SJCRH30 (cell line): ENCODE data around the gene NSRP1. TPM values are rescaled to one million over a fixed set of nuclear protein-coding genes. Genes with fewer than 3 reads are reported as not detected.
"Not testable (repeated sequence)": the region's sequence is repeated elsewhere in the genome, so short reads cannot be mapped to it uniquely, and the experiment has no call there.

ENCODE experiments used
- DNase-seq, 2 experiments: peaks; one replicate each; pipeline ENCODE4 v3.0.0-alpha.2; 2015 to 2020
- H3K27ac ChIP-seq: fragments of 250-450 bp; sonication (Bioruptor Pico); 2 replicates; pipeline ENCODE4 v1.5.1; 2020; ENCODE audit warnings: mild to moderate bottlenecking, moderate library complexity
- H3K27me3 ChIP-seq: fragments of 250-450 bp; sonication (Bioruptor Pico); 2 replicates; pipeline ENCODE4 v1.5.1; 2020; ENCODE audit warnings: mild to moderate bottlenecking, moderate library complexity
- H3K36me3 ChIP-seq: fragments of 250-450 bp; sonication (Bioruptor Pico); 2 replicates; pipeline ENCODE4 v1.5.1; 2020; ENCODE audit warnings: mild to moderate bottlenecking, moderate library complexity
- H3K4me1 ChIP-seq: fragments of 250-450 bp; sonication (Bioruptor Pico); 2 replicates; pipeline ENCODE4 v1.5.1; 2020; ENCODE audit warnings: mild to moderate bottlenecking, moderate library complexity
- H3K4me3 ChIP-seq: fragments of 250-450 bp; sonication (Bioruptor Pico); 2 replicates; pipeline ENCODE4 v1.5.1; 2020; ENCODE audit warnings: mild to moderate bottlenecking, moderate library complexity
- H3K9me3 ChIP-seq: fragments of 250-450 bp; sonication (Bioruptor Pico); replicated peaks from 2 replicates; pipeline ENCODE4 v1.5.1; 2020; ENCODE audit warnings: mild to moderate bottlenecking, moderate library complexity
- total RNA-seq: library from RNA; depleted of rRNA; stranded (reverse); fragments of >200 nt; shearing (Covaris generic); gene quantifications from 2 replicates; pipeline ENCODE4 v1.2.3, GENCODE V29; 2014

The NSRP1 gene
- total RNA-seq, 1 experiment from 2014 or later = 27.3 TPM

- Histone ChIP-seq H3K27ac (no peak overlapping the region), H3K36me3 (peaks cover 30% of the 10 kb centered on the region), H3K9me3 (no peaks in the 10 kb centered on the region), H3K4me3 (no peak overlapping the region), H3K27me3 (no peaks in the 10 kb centered on the region), H3K4me1 (no peaks in the 10 kb centered on the region)
- DNase-seq = no peak
These were observed 71.8 kb downstream of the NSRP1 start for GRCh38 chr17:30188211-30188939.

DNA sequence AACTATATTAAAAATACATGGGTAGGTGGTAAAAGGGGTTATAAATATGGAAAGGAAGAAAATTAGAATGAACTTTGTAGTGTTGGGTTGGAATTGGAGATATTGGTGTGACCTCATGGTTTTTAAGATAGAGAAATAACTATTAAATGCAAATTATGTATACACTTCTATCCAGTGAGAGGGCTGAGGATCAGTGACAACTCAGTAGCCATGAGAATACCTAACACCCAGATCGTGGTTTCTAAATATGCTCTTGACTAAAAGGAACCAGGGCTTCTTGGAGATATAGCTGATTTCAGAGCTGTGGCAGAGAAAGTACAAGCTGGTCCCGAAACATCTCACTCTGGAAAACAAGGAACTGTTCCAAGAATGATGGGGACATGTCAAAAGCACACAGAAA is 74.5 kb downstream of the NSRP1 start:
- no peaks in the 10 kb centered on the region for H3K4me1 ChIP-seq
- no peak for DNase-seq
- peaks cover 9% of the 10 kb centered on the region; the same call in 1 of the 2 replicates for H3K36me3 ChIP-seq
- H3K27ac ChIP-seq = no peak overlapping the region
- H3K4me3 ChIP-seq = no peak overlapping the region
- no peaks in the 10 kb centered on the region; the same call in 1 of the 2 replicates for H3K9me3 ChIP-seq
- no peaks in the 10 kb centered on the region for H3K27me3 ChIP-seq

DNA sequence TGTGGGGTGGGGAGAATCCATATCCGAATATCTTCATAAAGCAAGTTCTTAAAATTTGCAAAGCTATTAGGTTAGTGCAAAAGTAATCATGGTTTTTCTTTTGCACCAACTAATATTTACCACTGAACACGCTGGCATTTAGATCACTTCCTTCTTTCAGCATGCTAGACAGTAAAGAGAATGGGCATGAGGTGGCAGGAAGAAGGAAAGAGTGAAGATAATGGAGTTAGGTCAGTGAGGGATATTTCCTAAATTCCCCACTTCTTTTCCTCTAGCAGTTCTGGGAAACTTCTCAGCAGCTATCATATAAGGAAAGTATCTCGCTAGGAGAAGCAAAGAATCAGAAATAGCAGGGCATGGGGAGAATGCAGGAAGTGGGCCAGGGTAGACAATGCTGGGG is 79.9 kb downstream of the NSRP1 start:
- Histone ChIP-seq H3K4me1 (no peaks in the 10 kb centered on the region), H3K4me3 (no peak overlapping the region), H3K9me3 (no peaks in the 10 kb centered on the region; the same call in 1 of the 2 replicates), H3K27ac (no peak overlapping the region), H3K36me3 (no peaks in the 10 kb centered on the region), H3K27me3 (no peaks in the 10 kb centered on the region)
- DNase-seq = no peak

- H3K36me3 ChIP-seq = no peaks in the 10 kb centered on the region
- H3K4me3 ChIP-seq = no peak overlapping the region
- H3K4me1 ChIP-seq = no peaks in the 10 kb centered on the region
- H3K9me3 ChIP-seq = no peaks in the 10 kb centered on the region; the same call in 1 of the 2 replicates
- H3K27me3 ChIP-seq = no peaks in the 10 kb centered on the region
- no peak for DNase-seq
- no peak overlapping the region for H3K27ac ChIP-seq
These were observed 80.8 kb downstream of the NSRP1 start for GRCh38 chr17:30197416-30197815.

DNA sequence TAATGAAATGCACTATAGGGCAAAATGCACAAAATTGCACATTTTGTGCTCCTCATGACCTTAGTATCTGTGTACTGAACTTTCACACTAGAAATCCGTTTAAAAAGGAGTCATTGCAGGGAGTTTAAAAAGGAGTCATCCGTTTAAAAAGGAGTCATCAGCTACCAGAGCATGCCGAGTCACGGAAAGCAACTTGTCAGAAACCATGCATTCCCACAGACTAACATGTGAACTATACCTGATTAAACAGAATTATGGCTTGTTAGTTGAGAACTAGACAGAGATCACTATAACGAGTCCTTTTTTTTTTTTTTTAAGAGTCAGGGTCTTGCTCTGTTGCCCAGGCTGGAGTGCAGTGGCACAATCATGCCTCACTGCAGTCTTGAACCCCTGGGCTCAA is 83.0 kb downstream of the NSRP1 start:
- no peaks in the 10 kb centered on the region; the same call in 1 of the 2 replicates for H3K9me3 ChIP-seq
- DNase-seq = no peak
- no peak overlapping the region for H3K27ac ChIP-seq
- H3K4me3 ChIP-seq = no peak overlapping the region
- no peaks in the 10 kb centered on the region for H3K27me3 ChIP-seq
- H3K4me1 ChIP-seq = no peaks in the 10 kb centered on the region
- no peaks in the 10 kb centered on the region for H3K36me3 ChIP-seq

DNA sequence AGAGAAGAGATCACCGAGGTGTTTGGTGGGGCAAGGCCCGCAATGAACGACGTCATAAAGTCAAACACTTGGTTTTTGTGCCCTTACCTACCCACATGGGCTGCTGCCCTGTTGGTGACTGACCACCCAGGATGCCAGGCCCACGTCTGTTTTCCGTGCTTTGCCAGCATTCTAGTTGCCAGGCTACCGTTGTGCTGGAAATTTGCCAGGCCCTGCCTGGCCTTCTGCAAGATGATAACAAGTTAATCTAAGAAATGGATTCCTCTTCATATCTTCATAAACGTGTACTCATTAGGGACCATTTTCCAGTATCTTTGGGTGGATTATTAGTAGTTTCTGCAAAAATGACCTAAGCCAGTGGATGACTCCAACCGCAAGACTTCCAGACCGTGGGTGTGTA is 83.5 kb downstream of the NSRP1 start:
- DNase-seq = no peak
- H3K36me3 ChIP-seq = no peaks in the 10 kb centered on the region
- H3K4me1 ChIP-seq = no peaks in the 10 kb centered on the region
- H3K27me3 ChIP-seq = no peaks in the 10 kb centered on the region
- H3K9me3 ChIP-seq = no peaks in the 10 kb centered on the region
- H3K27ac ChIP-seq = no peak overlapping the region
- H3K4me3 ChIP-seq = no peak overlapping the region

- not testable (repeated sequence) for H3K4me3 ChIP-seq, DNase-seq, H3K36me3 ChIP-seq, H3K27ac ChIP-seq, H3K9me3 ChIP-seq, H3K4me1 ChIP-seq, H3K27me3 ChIP-seq
These were observed 84.0 kb downstream of the NSRP1 start for GRCh38 chr17:30200656-30201055.

GRCh38 chr17:30203471-30203981 is 86.9 kb downstream of the NSRP1 start:
- H3K36me3 ChIP-seq = no peaks in the 10 kb centered on the region
- no peaks in the 10 kb centered on the region for H3K4me1 ChIP-seq
- peak in 1 of 2 experiments; percentile 30 for DNase-seq
- H3K9me3 ChIP-seq = no peaks in the 10 kb centered on the region
- no peaks in the 10 kb centered on the region for H3K27me3 ChIP-seq
- H3K4me3 ChIP-seq = no peak overlapping the region
- no peak overlapping the region for H3K27ac ChIP-seq

DNA sequence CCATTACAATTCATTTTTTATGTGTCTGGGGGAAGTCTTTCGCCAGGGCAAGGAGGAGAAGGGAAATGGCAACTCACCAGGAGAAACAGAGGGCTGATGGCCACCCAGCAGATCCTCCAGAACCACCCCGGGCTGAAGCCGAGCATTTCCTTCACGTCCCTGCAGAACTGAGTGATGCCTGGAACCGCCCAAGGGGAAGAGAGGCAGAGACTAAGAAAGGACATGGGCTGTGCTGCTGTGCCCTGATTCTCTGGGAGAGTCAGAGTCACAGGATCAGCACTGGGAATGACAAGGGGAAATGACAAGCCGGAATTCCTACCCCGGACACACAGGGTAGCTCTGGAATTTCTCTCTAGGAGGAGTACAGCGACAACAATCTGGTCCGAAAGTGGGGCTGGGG is 91.0 kb downstream of the NSRP1 start:
- Histone ChIP-seq H3K4me3 (no peak overlapping the region), H3K27ac (no peak overlapping the region), H3K4me1 (no peaks in the 10 kb centered on the region), H3K36me3 (no peaks in the 10 kb centered on the region), H3K9me3 (no peaks in the 10 kb centered on the region), H3K27me3 (no peaks in the 10 kb centered on the region)
- no peak for DNase-seq

DNA sequence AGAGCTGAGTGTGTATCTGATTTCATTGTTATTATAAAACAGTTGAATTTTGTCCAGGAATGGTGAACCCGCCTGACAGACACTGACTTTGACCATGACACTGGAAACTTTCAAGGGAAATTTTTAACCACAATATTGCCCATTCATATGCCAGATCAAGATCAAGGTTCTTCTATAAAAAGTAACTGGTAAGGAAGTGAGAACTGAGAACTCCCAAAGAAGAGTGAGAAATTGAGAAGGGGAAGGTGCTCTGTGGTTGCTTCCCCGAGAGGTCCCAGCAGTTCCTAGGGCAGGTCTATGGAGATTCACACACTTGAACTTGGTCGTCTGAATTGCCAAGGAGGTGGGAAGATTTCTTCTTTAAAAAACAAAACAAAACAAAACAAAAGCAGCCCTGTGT is 91.6 kb downstream of the NSRP1 start:
- Histone ChIP-seq H3K27ac (no peak overlapping the region), H3K27me3 (no peaks in the 10 kb centered on the region), H3K4me3 (no peak overlapping the region), H3K4me1 (no peaks in the 10 kb centered on the region), H3K36me3 (no peaks in the 10 kb centered on the region), H3K9me3 (no peaks in the 10 kb centered on the region)
- DNase-seq = no peak

DNA sequence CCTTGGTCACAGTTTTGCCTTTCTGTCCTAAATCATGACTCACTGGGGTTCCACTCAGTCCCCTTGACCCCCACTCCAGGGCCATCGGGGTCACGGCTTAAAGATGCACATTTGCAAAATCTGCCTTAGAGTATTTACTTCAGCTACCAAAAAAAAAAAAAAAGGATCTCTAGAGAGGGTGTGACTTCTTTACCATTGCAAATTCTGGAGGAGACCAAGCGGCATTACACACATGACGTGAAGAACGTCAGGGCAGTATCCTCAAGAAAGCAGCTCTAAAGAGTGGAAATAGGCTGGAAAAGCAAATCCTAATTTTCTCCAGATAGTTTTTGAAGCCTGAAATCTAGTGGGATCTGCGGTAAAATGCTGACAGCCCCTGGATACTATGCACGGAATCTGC is 93.3 kb downstream of the NSRP1 start:
- Histone ChIP-seq H3K4me1 (no peaks in the 10 kb centered on the region), H3K4me3 (no peak overlapping the region), H3K27me3 (no peaks in the 10 kb centered on the region), H3K36me3 (no peaks in the 10 kb centered on the region), H3K27ac (no peak overlapping the region), H3K9me3 (no peaks in the 10 kb centered on the region)
- DNase-seq = no peak

- no peaks in the 10 kb centered on the region for H3K27me3 ChIP-seq
- H3K4me1 ChIP-seq = no peaks in the 10 kb centered on the region
- no peak overlapping the region for H3K27ac ChIP-seq
- H3K36me3 ChIP-seq = no peaks in the 10 kb centered on the region
- H3K9me3 ChIP-seq = no peaks in the 10 kb centered on the region
- no peak for DNase-seq
- no peak overlapping the region for H3K4me3 ChIP-seq
These were observed 93.8 kb downstream of the NSRP1 start for GRCh38 chr17:30210366-30210765.

- no peak overlapping the region for H3K4me3 ChIP-seq
- no peaks in the 10 kb centered on the region for H3K9me3 ChIP-seq
- no peaks in the 10 kb centered on the region for H3K4me1 ChIP-seq
- DNase-seq = no peak
- no peaks in the 10 kb centered on the region for H3K27me3 ChIP-seq
- H3K36me3 ChIP-seq = no peaks in the 10 kb centered on the region
- H3K27ac ChIP-seq = no peak overlapping the region
These were observed 94.3 kb downstream of the NSRP1 start for GRCh38 chr17:30210901-30211300.

- Histone ChIP-seq H3K27ac (no peak overlapping the region), H3K9me3 (no peaks in the 10 kb centered on the region), H3K4me3 (no peak overlapping the region), H3K27me3 (no peaks in the 10 kb centered on the region), H3K36me3 (no peaks in the 10 kb centered on the region), H3K4me1 (no peaks in the 10 kb centered on the region)
- no peak for DNase-seq
These were observed 94.8 kb downstream of the NSRP1 start for GRCh38 chr17:30211371-30211770.

DNA sequence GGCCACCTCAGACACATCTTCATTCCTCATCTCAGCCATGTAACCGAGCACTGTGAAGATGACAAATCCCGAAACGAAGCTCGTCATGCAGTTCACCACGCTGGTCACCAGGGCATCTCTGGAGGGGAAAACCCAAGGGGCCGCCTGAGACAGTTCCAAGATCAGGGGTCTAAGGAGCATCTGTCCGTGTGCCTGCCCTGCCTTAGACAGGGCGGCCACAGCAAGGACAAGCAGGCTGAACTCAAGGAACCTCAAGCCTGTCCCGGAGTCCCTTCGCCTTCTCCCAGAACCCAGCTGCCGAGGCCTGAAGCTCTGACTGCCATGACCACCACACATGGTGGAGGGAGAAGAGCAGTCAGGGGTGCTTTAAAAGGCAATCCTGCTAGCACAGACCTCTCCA is 96.1 kb downstream of the NSRP1 start:
- H3K4me3 ChIP-seq = no peak overlapping the region
- H3K27me3 ChIP-seq = no peaks in the 10 kb centered on the region
- H3K4me1 ChIP-seq = no peaks in the 10 kb centered on the region
- H3K9me3 ChIP-seq = no peaks in the 10 kb centered on the region
- H3K36me3 ChIP-seq = no peaks in the 10 kb centered on the region
- no peak for DNase-seq
- no peak overlapping the region for H3K27ac ChIP-seq

- H3K36me3 ChIP-seq = no peaks in the 10 kb centered on the region
- no peak overlapping the region for H3K4me3 ChIP-seq
- no peak overlapping the region for H3K27ac ChIP-seq
- no peaks in the 10 kb centered on the region for H3K4me1 ChIP-seq
- no peak for DNase-seq
- H3K9me3 ChIP-seq = no peaks in the 10 kb centered on the region
- no peaks in the 10 kb centered on the region for H3K27me3 ChIP-seq
These were observed 100.4 kb downstream of the NSRP1 start for GRCh38 chr17:30217054-30217453.
